ENCODE measurements around the gene ZFYVE28.

ZFYVE28 gene

DNA sequence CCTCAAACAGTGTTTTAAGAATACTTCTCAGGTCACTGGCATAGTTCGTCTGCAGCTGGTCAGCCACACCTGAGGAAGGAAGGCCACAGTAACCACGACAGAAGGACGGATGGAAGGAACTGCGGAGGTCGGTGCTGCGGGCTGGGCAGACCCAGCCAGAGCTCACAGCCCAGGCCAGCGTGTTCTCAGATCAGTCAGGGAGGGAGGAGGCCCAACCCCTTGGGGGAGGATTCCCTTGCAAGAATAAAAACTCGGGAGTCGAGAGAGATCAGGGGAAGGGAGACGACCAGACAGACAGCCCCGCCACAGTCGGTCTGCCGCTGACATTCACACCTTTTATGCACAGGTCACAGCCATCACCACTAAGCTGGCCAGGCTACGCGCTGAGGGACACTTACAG is 145.2 kb downstream of the ZFYVE28 start:
- DNase-seq (ENCODE audit: low read depth in 2 of 2), result no peak

DNA sequence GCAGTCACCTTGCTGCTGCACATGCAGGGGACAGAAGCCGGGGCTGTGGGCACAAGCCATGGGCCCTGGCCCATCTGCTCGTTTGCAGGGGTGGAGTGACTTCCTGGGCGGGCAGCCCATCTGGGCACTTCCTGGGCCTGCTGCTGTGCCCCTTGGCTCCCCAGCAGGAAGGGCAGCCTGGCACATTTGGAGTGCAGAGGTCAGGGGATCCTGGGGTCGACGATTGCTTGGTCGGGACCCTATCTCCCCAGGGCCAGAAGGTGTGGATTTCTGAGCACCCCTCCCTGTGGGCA is 145.7 kb downstream of the ZFYVE28 start:
- no peak for DNase-seq (ENCODE audit: low read depth in 2 of 2)

- no peak for DNase-seq (ENCODE audit: low read depth in 2 of 2)
Observed at GRCh38 chr4:2272026-2272827, 146.2 kb downstream of the ZFYVE28 start.

- no peak for DNase-seq (ENCODE audit: low read depth in 2 of 2)
Observed at GRCh38 chr4:2271279-2272025, 147.0 kb downstream of the ZFYVE28 start.

DNA sequence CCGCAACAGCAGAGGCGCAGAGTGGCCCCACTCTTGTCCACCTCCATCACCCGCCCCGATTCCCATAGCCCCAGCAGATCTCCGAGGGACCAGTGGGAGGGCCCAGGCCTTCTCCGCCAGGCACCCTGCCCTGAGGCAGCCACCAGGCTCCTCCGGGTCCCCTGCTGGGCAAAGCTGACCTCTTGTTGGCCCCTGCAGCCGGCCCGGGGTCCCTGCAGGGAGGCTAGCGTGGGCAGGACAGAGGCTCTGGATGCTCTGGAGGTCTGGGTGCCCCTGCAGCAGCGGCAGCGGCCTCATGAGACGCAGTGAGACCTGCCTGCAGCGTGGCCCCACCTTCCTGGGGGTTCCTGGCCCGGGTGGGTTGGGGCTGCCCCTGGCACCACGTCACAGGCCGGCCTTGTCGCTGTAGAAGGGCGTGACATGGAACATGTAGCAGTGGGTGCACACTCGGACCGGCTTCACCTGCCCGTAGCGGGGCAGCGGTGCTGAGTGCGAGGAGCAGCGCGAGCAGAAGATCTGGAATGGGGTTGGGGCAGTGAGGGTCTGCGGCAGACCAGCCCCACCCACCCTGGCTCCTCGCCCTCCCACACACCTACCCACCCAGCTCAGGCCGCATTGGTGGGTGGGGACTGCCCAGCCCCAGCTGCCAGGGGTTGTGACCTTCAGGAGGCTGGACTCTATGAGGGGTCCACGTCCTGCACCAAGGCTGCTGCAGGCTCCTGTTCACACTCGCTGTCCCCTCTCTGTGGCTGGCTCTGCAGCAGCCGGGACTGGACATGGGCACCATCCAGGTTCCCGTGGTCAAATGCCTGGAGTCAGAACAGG is 147.9 kb downstream of the ZFYVE28 start:
- DNase-seq (ENCODE audit: low read depth in 2 of 2), result no peak

- no peak for DNase-seq (ENCODE audit: low read depth in 2 of 2)
Observed at GRCh38 chr4:2269618-2270163, 148.8 kb downstream of the ZFYVE28 start.

DNA sequence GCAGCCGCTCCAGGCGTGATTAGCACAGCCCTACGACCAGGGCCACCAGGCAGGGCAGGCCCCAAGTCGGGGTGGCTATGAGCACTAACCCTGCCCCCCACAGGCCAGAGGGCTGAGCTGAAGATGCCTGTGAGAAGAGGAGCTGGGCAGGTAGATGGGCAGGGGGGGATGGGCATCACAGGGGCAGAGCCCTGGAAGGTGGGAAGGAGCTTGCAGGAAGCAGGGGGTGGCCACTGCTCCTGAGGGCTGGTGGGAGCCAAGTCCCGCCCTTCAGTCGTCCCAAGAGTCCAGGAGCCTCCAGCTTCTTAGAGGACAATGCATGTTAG is 149.3 kb downstream of the ZFYVE28 start:
- DNase-seq (ENCODE audit: low read depth in 2 of 2), result no peak

- no peak for DNase-seq (ENCODE audit: low read depth in 2 of 2)
Observed at GRCh38 chr4:2268357-2269205, 149.9 kb downstream of the ZFYVE28 start.

DNA sequence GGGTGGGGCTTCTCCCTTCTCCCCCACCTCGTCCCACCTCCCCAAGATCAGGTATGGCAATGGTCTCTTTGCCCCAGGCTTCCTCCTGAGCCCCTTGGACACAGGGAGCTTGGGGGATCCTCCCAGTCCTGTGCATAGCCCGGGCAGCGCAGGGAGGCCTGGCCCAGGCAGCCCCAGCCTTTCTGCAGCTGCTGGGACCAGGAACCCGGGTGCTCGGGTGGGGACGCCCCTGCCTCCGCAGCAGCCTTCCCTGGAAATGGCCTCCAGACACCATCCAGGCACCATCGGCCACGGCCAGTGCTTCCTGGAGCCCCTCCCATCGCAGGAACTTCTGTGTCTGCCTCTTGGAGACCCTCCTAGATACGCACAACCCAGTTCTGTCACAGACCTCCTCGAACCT is 150.6 kb downstream of the ZFYVE28 start:
- no peak for DNase-seq (ENCODE audit: low read depth in 2 of 2)

- no peak for DNase-seq (ENCODE audit: low read depth in 2 of 2)
Observed at GRCh38 chr4:2267320-2267811, 151.1 kb downstream of the ZFYVE28 start.

GRCh38 chr4:2266821-2267220 is 151.6 kb downstream of the ZFYVE28 start:
- no peak for DNase-seq (ENCODE audit: low read depth in 2 of 2)

- no peak for DNase-seq (ENCODE audit: low read depth in 2 of 2)
Observed at GRCh38 chr4:2266181-2266580, 152.3 kb downstream of the ZFYVE28 start.

DNA sequence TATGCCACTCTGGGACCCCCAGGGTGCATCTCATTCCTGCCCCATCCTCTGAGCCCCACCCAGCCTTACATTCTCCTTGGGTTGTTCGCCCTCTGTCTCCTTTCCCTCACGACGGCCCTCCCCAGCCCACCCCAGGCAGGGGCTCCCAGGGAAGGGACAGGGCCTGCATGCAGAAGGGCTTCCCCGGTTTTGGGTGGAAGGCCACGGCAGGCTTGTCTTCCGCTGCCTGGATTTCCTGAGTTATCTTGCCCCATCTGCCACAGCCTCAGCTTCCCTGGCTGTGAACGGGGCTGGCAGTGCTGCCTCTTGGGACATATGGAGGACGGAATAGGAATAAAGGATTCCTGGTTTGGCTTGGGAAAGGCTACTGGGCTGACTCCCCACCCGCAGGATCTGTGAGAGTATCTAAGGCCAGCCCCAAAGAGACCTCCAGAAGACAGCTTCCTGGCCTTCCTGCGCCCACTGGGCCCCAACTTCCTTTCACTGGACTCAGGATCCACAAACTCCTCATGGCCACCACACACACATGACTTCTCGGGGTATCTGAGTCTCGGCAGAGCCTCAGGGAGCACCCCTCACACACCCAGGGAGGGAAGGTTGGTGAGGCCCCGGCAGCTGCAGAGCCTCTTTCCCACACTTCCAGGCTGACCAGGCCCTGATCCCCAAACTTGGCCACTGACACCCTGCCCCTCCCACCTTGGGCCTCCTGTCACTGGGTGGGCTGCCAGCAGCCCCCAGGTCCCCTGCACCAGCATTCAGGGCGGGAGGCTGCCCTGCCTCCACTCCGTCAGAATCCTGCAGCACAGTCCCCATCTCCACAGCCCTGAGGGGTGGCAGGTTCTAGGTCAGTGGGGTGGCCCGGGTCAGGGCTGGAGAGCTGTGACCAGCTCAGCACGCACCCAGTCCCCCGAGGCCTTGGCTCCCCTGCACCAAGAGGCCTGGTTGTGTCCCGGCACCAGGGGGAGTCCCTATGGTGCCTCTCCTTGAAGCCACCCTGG is 153.0 kb downstream of the ZFYVE28 start:
- no peak for DNase-seq (ENCODE audit: low read depth in 2 of 2)

- DNase-seq (ENCODE audit: low read depth in 2 of 2), result no peak
Observed at GRCh38 chr4:2264481-2265041, 153.9 kb downstream of the ZFYVE28 start.

DNA sequence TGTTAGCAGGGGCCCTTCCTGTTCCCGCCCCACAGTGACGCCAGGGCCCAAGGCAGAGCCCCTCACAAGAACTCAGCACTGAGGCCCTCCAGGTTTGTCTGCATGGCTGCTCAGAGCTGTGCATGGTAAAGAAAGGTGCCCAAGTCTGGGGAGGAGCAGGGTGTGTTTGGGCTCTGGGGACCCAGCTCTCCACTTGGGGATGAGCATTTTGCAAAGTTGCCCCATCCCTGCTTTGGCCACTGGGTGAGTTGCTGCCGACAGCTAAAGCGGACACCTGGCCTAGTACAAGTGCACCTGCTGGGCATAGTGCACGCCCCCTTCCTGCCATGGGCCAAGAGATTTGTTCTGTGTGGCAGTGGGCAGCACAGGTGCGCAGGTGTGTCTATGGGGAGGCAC is 154.5 kb downstream of the ZFYVE28 start:
- no peak for DNase-seq (ENCODE audit: low read depth in 2 of 2)

DNA sequence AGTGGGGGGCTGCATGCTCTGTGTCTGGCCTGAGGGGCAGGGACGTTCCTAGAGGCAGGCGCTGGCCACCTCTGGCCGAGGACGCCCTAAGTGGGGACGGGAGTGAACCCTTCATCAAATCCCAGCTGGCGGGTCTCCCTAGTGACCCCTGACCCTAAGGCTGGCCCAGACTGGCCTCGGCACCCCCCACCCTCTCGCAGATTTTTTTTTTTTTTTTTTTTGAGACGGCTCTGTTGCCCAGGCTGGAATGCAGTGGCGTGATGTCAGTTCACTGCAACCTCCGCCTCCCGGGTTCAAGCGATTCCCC is 155.5 kb downstream of the ZFYVE28 start:
- no peak for DNase-seq (ENCODE audit: low read depth in 2 of 2)

- peak; percentile 96 to 99 for DNase-seq (ENCODE audit: low read depth in 2 of 2)
Observed at GRCh38 chr4:2262145-2262943, 156.1 kb downstream of the ZFYVE28 start.

- DNase-seq (ENCODE audit: low read depth in 2 of 2), result no peak
Observed at GRCh38 chr4:2261853-2262144, 156.6 kb downstream of the ZFYVE28 start, which contains the start of gene MXD4. Gene MXD4 (minus strand): TSS chr4:2262109. CDS start chr4:2261980, 129 bp downstream.
